Central memory CD8-positive, alpha-beta T cell (primary cell): ENCODE results near the gene CPNE1.

ENCODE experiments used
- ATAC-seq: fragments of 150-1000 bp; cut with Tn5 transposase; replicated peaks from 2 replicates; pipeline ENCODE4 v1.10.0; 2022; ENCODE audit warnings: mild to moderate bottlenecking, moderate FRiP score, moderate number of reproducible peaks; ENCODE audit not compliant: poor library complexity, severe bottlenecking; ENCODE audit errors: extremely low read depth
- DNase-seq, 2 donors: peaks; one replicate each; pipeline ENCODE4 v3.0.0; 2021; ENCODE audit warnings: low spot score in 2 of 2
- H3K27ac Mint-ChIP-seq: one replicate; pipeline ENCODE4 v1.8.0; 2022; ENCODE audit warnings: low read depth, mild to moderate bottlenecking, moderate library complexity, mixed read lengths
- H3K27me3 Mint-ChIP-seq: one replicate; pipeline ENCODE4 v1.8.0; 2022; ENCODE audit warnings: mixed read lengths
- H3K36me3 Mint-ChIP-seq: one replicate; pipeline ENCODE4 v1.8.0; 2022; ENCODE audit warnings: mild to moderate bottlenecking, moderate library complexity, mixed read lengths; ENCODE audit not compliant: insufficient read depth
- H3K4me1 Mint-ChIP-seq: one replicate; pipeline ENCODE4 v1.8.0; 2022; ENCODE audit warnings: mixed read lengths
- H3K4me3 Mint-ChIP-seq: one replicate; pipeline ENCODE4 v1.8.0; 2022; ENCODE audit warnings: mild to moderate bottlenecking, moderate library complexity, mixed read lengths
- H3K9me3 Mint-ChIP-seq: one replicate; pipeline ENCODE4 v1.8.0; 2022; ENCODE audit warnings: mixed read lengths

CPNE1 gene

DNA sequence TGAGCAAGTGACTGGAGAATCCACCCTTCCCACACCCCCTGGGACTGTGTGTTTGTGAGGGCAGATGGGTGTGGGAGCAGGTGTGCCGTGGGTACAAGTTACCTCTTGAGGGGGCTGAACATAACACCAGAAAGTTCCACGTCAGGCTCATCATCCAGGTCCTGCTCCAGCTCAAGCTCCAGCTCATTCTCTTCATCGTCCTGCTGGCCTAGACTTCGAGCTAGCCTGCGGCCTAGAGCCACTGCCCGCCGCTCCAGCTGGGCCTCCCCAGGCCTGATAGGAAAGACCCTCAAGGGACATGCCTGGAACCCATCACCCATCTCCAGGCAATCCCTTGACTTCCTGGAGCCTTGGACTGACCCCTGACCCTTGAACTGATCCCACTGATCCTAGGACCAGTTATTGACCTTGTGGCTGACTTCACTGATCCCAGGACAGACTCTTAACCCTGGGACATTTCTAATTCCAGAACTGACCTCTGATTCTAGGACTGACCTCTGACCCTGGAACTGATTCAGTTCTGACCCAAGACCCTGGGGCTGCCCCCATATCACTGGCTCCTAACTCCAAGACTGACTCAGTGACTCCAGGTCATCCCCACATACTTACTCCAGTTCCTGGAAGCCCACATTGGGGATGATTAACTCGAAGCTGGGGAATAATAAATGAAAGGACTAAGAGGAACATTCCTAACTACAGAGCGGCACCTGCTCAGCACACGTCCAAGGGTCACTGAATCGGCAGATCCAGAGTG, 60.8 kb downstream of the CPNE1 start:
- Mint-ChIP-seq H3K27ac (no peak overlapping the region), H3K4me3 (peak overlapping the region; percentile 27), H3K4me1 (no peaks in the 10 kb centered on the region), H3K36me3 (no peaks in the 10 kb centered on the region), H3K27me3 (no peaks in the 10 kb centered on the region), H3K9me3 (no peaks in the 10 kb centered on the region)
- no peak for DNase-seq
- no peak for ATAC-seq

GRCh38 chr20:35602851-35603495, 61.7 kb downstream of the CPNE1 start:
- Mint-ChIP-seq H3K4me3 (peak overlapping the region; percentile 17), H3K4me1 (no peaks in the 10 kb centered on the region), H3K27me3 (no peaks in the 10 kb centered on the region), H3K27ac (no peak overlapping the region), H3K36me3 (no peaks in the 10 kb centered on the region), H3K9me3 (no peaks in the 10 kb centered on the region)
- ATAC-seq (no peak), DNase-seq (no peak)

DNA sequence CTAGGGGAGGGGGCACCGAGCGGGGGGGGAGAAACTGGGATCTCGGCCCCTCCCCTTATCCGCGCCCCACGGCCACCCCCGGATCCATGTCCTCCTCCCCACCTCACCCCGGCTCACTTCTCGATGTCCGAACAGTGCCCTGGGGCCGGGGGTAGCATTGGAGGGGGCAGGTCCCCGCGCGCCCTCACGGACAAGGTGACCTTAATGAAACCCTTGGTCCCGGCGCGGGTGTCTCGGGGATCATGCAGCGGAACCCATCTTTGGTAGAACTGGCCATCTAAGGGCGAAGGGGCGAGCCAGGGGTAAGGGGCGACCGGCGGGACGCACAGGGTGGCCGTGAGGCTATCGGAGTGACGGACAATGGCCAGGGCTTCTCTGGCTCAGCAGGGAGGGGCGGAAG, 62.7 kb downstream of the CPNE1 start:
- Mint-ChIP-seq H3K4me1 (no peaks in the 10 kb centered on the region), H3K36me3 (no peaks in the 10 kb centered on the region), H3K4me3 (peak overlapping the region; percentile 72), H3K27me3 (no peaks in the 10 kb centered on the region), H3K27ac (no peak overlapping the region), H3K9me3 (no peaks in the 10 kb centered on the region)
- ATAC-seq (no peak), DNase-seq (no peak)

- peak; percentile 94 for ATAC-seq
- no peaks in the 10 kb centered on the region for H3K36me3 Mint-ChIP-seq
- no peaks in the 10 kb centered on the region for H3K9me3 Mint-ChIP-seq
- no peaks in the 10 kb centered on the region for H3K27me3 Mint-ChIP-seq
- no peak overlapping the region for H3K27ac Mint-ChIP-seq
- H3K4me1 Mint-ChIP-seq = no peaks in the 10 kb centered on the region
- DNase-seq = peak; percentile 58 to 70
- peak overlapping the region; percentile 72 for H3K4me3 Mint-ChIP-seq
Measured at GRCh38 chr20:35600993-35601973, 63.4 kb downstream of the CPNE1 start.

DNA sequence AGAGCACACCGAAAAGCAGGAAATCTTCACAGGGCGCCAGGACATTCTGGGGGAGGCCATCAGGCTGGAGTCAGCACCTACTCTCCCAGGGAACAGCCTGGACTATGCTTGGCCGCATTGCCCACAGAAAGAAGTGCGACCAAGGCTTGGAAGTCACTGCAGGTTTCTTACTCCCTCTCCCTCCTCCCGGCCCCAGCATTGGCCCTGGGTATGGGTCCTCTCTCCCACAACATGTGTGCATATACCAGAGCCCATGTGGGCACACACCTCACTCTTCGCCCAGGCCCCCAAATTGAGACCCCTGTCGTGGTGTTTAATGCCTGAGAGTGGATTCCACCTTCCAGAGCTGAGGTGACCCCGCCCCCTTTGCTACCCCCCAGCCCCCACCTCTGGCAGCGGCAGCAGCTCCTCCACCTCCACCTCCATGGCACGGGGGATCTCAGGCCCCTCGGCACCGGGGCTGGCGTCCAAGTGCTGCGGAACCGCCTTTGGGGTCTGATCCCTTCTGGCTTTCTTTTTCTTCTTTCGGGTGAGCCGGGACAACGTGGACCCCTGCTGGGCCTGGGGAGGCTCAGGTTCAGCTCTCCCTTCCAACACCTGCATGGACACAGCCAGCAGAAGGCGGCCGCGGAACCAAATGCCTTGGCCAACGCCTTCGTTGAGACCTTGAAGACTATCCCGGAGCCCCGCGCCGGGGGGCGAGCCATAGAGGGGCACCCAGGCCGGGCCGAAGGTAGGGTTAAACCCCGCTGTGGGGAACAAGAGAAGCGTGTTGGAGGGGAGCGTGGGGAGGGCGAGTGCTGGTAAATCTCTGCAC, 64.3 kb downstream of the CPNE1 start:
- no peaks in the 10 kb centered on the region for H3K4me1 Mint-ChIP-seq
- H3K36me3 Mint-ChIP-seq = no peaks in the 10 kb centered on the region
- DNase-seq = no peak
- H3K4me3 Mint-ChIP-seq = peak overlapping the region; percentile 72
- H3K27ac Mint-ChIP-seq = no peak overlapping the region
- no peaks in the 10 kb centered on the region for H3K9me3 Mint-ChIP-seq
- ATAC-seq = no peak
- no peaks in the 10 kb centered on the region for H3K27me3 Mint-ChIP-seq

- no peaks in the 10 kb centered on the region for H3K27me3 Mint-ChIP-seq
- ATAC-seq = no peak
- no peak overlapping the region for H3K27ac Mint-ChIP-seq
- H3K36me3 Mint-ChIP-seq = no peaks in the 10 kb centered on the region
- no peak for DNase-seq
- H3K9me3 Mint-ChIP-seq = no peaks in the 10 kb centered on the region
- H3K4me3 Mint-ChIP-seq = no peak overlapping the region
- no peaks in the 10 kb centered on the region for H3K4me1 Mint-ChIP-seq
Measured at GRCh38 chr20:35599776-35600120, 65.0 kb downstream of the CPNE1 start.

DNA sequence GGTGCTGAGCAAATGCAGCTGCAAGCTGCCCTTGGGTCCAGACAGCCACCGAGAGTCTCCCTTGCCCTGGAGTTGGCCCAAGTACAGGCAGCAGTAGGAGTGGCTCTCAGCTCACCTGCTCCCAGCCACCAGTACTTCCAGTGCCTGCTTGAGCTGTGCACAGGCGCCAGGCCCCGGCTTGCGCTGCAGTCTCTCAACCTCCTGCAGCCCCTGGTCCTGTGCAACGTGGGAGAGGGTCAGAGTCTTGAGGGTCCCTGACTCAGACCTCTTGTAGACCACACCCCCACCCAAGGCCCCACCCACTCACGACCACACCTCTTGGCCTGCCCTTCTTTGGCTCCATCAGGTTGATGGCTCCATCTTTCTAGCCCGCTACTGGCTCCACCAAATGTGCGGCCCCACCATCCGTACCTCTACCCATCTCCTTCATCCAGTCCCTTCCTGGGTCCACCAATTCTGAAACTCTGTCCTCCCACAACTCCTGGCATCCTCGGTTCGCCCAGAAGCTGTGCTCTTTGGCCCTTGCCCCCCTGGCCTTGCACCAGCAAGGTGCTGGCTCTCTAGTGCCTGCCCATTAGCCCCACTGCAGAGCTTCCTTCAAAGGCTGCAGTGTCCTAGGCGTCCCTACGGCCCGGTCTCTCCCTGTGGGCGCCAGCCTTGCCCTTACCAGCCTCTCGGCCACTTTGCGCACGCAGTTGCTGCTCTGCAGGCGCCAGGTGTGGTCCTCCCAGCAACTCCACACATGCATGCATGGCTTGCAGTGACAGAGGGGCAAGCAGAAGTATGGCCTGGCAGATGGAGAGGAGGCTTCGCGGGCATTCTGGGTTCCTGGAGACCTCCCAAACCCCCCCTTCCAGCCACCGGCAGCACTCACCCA, 65.6 kb downstream of the CPNE1 start:
- ATAC-seq (no peak), DNase-seq (no peak)
- Mint-ChIP-seq H3K36me3 (no peaks in the 10 kb centered on the region), H3K27me3 (no peaks in the 10 kb centered on the region), H3K4me3 (no peak overlapping the region), H3K4me1 (no peaks in the 10 kb centered on the region), H3K9me3 (no peaks in the 10 kb centered on the region), H3K27ac (no peak overlapping the region)

DNA sequence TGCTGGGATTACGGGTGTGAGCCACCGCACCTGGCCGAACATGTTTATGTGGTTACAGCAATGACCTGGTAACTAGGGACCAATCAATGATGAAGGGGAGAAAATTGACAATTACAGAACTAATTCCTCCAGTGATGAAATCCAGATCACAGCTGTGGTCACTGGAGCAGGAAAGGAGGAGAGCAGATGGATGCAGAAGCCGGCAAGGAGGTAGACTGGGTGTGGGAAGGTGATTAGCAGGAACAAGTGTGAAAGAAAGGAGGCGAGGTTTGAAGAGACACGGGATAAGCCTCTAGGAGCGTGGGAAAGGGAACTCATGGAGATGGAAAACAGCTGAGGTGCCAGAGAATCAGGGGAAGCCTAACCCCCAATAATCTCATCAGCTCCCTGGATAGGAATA, 66.2 kb downstream of the CPNE1 start:
- DNase-seq (no peak), ATAC-seq (no peak)
- no peaks in the 10 kb centered on the region for H3K36me3 Mint-ChIP-seq
- H3K9me3 Mint-ChIP-seq = no peaks in the 10 kb centered on the region
- no peak overlapping the region for H3K27ac Mint-ChIP-seq
- no peaks in the 10 kb centered on the region for H3K27me3 Mint-ChIP-seq
- H3K4me3 Mint-ChIP-seq = no peak overlapping the region
- no peaks in the 10 kb centered on the region for H3K4me1 Mint-ChIP-seq

- Mint-ChIP-seq H3K4me3 (no peak overlapping the region), H3K27me3 (no peaks in the 10 kb centered on the region), H3K9me3 (no peaks in the 10 kb centered on the region), H3K36me3 (no peaks in the 10 kb centered on the region), H3K4me1 (no peaks in the 10 kb centered on the region), H3K27ac (no peak overlapping the region)
- ATAC-seq (no peak), DNase-seq (no peak)
Measured at GRCh38 chr20:35597186-35597585, 67.5 kb downstream of the CPNE1 start.

GRCh38 chr20:35595901-35596300, 68.8 kb downstream of the CPNE1 start:
- no peaks in the 10 kb centered on the region for H3K9me3 Mint-ChIP-seq
- no peaks in the 10 kb centered on the region for H3K4me1 Mint-ChIP-seq
- H3K36me3 Mint-ChIP-seq = no peaks in the 10 kb centered on the region
- H3K27me3 Mint-ChIP-seq = no peaks in the 10 kb centered on the region
- H3K27ac Mint-ChIP-seq = no peak overlapping the region
- no peak for ATAC-seq
- DNase-seq = no peak
- H3K4me3 Mint-ChIP-seq = no peak overlapping the region

DNA sequence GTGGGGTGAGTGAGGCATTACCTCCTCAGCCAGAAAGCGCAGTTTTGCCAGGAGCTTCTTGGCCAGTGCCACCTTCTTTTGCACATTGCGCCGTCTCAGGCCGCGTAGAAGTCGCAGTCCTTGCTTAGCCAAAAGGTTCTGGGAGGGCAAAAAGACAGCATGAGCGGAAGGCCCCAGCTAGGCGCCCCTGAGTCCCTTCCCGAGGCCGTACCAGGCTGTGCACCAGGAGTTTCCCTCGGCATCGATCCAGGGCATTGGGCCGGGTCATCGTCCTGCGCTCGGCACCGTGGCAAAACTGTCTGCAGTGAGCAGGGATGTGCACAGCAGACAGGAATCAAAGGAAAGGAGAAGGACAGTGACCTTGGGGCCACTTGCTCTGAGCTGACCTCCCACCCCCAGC, 69.2 kb downstream of the CPNE1 start:
- no peaks in the 10 kb centered on the region for H3K4me1 Mint-ChIP-seq
- DNase-seq = no peak
- no peaks in the 10 kb centered on the region for H3K27me3 Mint-ChIP-seq
- no peaks in the 10 kb centered on the region for H3K9me3 Mint-ChIP-seq
- H3K27ac Mint-ChIP-seq = no peak overlapping the region
- H3K36me3 Mint-ChIP-seq = no peaks in the 10 kb centered on the region
- ATAC-seq = no peak
- no peak overlapping the region for H3K4me3 Mint-ChIP-seq
